Endothelial cell of umbilical vein (primary cell): ENCODE results near the gene CEP89. TPM values are rescaled to one million over a fixed set of nuclear protein-coding genes. Genes with fewer than 3 reads are reported as not detected.

ENCODE experiments used
- BruUV-seq: library from RNA; stranded (reverse); fragments of 400-500 nt; replicated peaks from 2 replicates; lab custom pipeline; 2021; lab: Mats Ljungman, UMichigan
- CTCF ChIA-PET: fragments of 300-600, 350-600 bp; sonication (Branson Sonifier 250); formaldehyde crosslinking; loops from one replicate; lab custom pipeline; 2021; ENCODE audit warnings: antibody characterized with exemption, inconsistent platforms; lab: Charles Lee
- POLR2A ChIA-PET: fragments of 300-600, 350-600 bp; sonication (Branson Sonifier 250); formaldehyde crosslinking; loops from one replicate; lab custom pipeline; 2021; ENCODE audit warnings: antibody characterized with exemption, inconsistent platforms; lab: Charles Lee
- DNase-seq: peaks from one replicate; pipeline ENCODE4 v3.0.0-alpha.2; 2011; ENCODE audit warnings: low read depth, low spot score
- FAIRE-seq: peaks from 2 replicates; lab custom pipeline; 2011; peaks lifted over from hg19 to GRCh38; lab: Jason Lieb, UNC
- H2AFZ ChIP-seq: 2 replicates; pipeline ENCODE4 v1.6.0; 2012; ENCODE audit warnings: low read depth, low read length, control low read depth, inconsistent platforms
- H3K27ac ChIP-seq: 2 replicates; pipeline ENCODE4 v1.5.1; 2011; ENCODE audit warnings: low read depth, mild to moderate bottlenecking, control low read depth, low read length, moderate library complexity; ENCODE audit not compliant: insufficient read depth
- H3K27me3 ChIP-seq, 2 experiments: 2 replicates each; pipeline versions ENCODE4 v1.6.0 to v1.6.1; 2011; ENCODE audit warnings: low read length in 2 of 2, mixed read lengths in 1 of 2; ENCODE audit not compliant: control insufficient read depth in 2 of 2, insufficient read depth in 2 of 2
- H3K36me3 ChIP-seq, 2 experiments: 2 replicates in 1 of 2; 3 replicates in 1 of 2; pipeline ENCODE4 v1.5.1; 2011; ENCODE audit warnings: low read length in 2 of 2, mild to moderate bottlenecking in 1 of 2, moderate library complexity in 1 of 2; ENCODE audit not compliant: control insufficient read depth in 2 of 2, insufficient read depth in 2 of 2; ENCODE audit errors: extremely low read depth in 1 of 2
- H3K4me1 ChIP-seq: 3 replicates; pipeline ENCODE4 v1.5.1; 2011; ENCODE audit warnings: mild to moderate bottlenecking, low read length; ENCODE audit not compliant: control insufficient read depth, insufficient read depth; ENCODE audit errors: extremely low read depth
- H3K4me2 ChIP-seq: 2 replicates; pipeline ENCODE4 v1.6.1; 2011; ENCODE audit warnings: low read length, control low read depth, mixed read lengths; ENCODE audit not compliant: insufficient read depth
- H3K4me3 ChIP-seq, 3 experiments: fragments of 200-600 bp in 1 of 3; sonication (generic), shearing (Covaris generic) in 1 of 3; replicated peaks in 1 of 3; 2 replicates each; pipeline ENCODE4 v1.5.1; 2011 to 2016; ENCODE audit warnings: control low read depth in 3 of 3, low read length in 3 of 3, mild to moderate bottlenecking in 2 of 3, inconsistent platforms in 1 of 3, low read depth in 1 of 3, moderate library complexity in 1 of 3; ENCODE audit not compliant: insufficient read depth in 1 of 3
- H3K79me2 ChIP-seq: 2 replicates; pipeline ENCODE4 v1.6.0; 2012; ENCODE audit warnings: low read length, inconsistent platforms; ENCODE audit not compliant: control insufficient read depth, insufficient read depth
- H3K9ac ChIP-seq: replicated peaks from 2 replicates; pipeline ENCODE3; 2011; ENCODE audit warnings: low read length, control low read depth; ENCODE audit not compliant: insufficient read depth; ENCODE audit errors: extremely low read depth
- H3K9me1 ChIP-seq: replicated peaks from 3 replicates; pipeline ENCODE4 v1.6.0; 2011; ENCODE audit warnings: mild to moderate bottlenecking, low read length; ENCODE audit not compliant: control insufficient read depth, insufficient read depth; ENCODE audit errors: extremely low read depth
- H3K9me3 ChIP-seq: replicated peaks from 2 replicates; pipeline ENCODE4 v1.5.1; 2012; ENCODE audit warnings: low read length, inconsistent platforms; ENCODE audit not compliant: control insufficient read depth, insufficient read depth
- H4K20me1 ChIP-seq: replicated peaks from 2 replicates; pipeline ENCODE3; 2011; ENCODE audit warnings: mild to moderate bottlenecking, low read length; ENCODE audit not compliant: control insufficient read depth, insufficient read depth; ENCODE audit errors: extremely low read depth
- CTCF ChIP-seq, 2 donors: IDR thresholded peaks; 1 replicate in 1 of 2; 2 replicates in 1 of 2; pipeline ENCODE4 v1.5.1; 2011; ENCODE audit warnings: low read length in 2 of 2, mild to moderate bottlenecking in 2 of 2, moderate library complexity in 2 of 2, control low read depth in 1 of 2, inconsistent platforms in 1 of 2, low read depth in 1 of 2; ENCODE audit not compliant: insufficient read depth in 1 of 2; ENCODE audit errors: extremely low read depth in 1 of 2
- EZH2 ChIP-seq: IDR thresholded peaks from 2 replicates; pipeline ENCODE4 v1.6.1; 2012; ENCODE audit warnings: borderline replicate concordance, low read depth, mild to moderate bottlenecking, moderate library complexity, low read length, inconsistent platforms; ENCODE audit not compliant: severe bottlenecking
- FOS ChIP-seq: IDR thresholded peaks from 2 replicates; pipeline ENCODE4 v1.6.1; 2011; ENCODE audit warnings: mild to moderate bottlenecking, low read length, moderate library complexity, borderline replicate concordance; ENCODE audit not compliant: insufficient read depth
- GATA2 ChIP-seq: IDR thresholded peaks from 2 replicates; pipeline ENCODE4 v1.7.0; 2011; ENCODE audit warnings: low read depth, mild to moderate bottlenecking, moderate library complexity, mixed read lengths, low read length; ENCODE audit not compliant: insufficient read length, insufficient read depth
- JUN ChIP-seq: IDR thresholded peaks from 2 replicates; pipeline ENCODE4 v1.6.1; 2011; ENCODE audit warnings: borderline replicate concordance, low read depth; ENCODE audit not compliant: insufficient read length, insufficient read depth
- POLR2A ChIP-seq: IDR thresholded peaks from 2 replicates; pipeline ENCODE4 v1.6.1; 2012; ENCODE audit warnings: low read depth, mild to moderate bottlenecking, control low read depth, low read length
- dilution Hi-C: fragments of 300-500 bp; cut with MboI; formaldehyde crosslinking; loops from one replicate; pipeline ENCODE4 v1.15.0; 2019; ENCODE audit warnings: low sequenced_read_pairs; ENCODE audit not compliant: extremely low pct_ligation_motif_present
- intact Hi-C: fragments of 100-400 bp; cut with micrococcal nuclease; formaldehyde crosslinking; loops from one replicate; pipeline ENCODE4 v1.10.0; 2022
- polyA plus RNA-seq, 4 experiments: library from polyadenylated mRNA; depleted of rRNA in 3 of 4; stranded (reverse) in 3 of 4; unstranded in 1 of 4; fragments of >200 nt; gene quantifications; 2 replicates each; pipeline versions ENCODE4 v1.2.1 to v1.2.3, GENCODE V29; 2011 to 2012; ENCODE audit warnings: missing spikeins in 1 of 4
- total RNA-seq: library from RNA; stranded (reverse); gene quantifications from 2 replicates; pipeline ENCODE4 v1.2.3, GENCODE V29; 2021
- TF ChIP-seq, protein P1 (sequence below): IDR thresholded peaks from 2 replicates; pipeline ENCODE4 v1.6.1; 2011; ENCODE audit not compliant: insufficient read depth, insufficient read length

Gene CEP89
- total and polyA plus RNA-seq, 2 donors (not counting 3 experiments of a cell fraction or from before 2014, with no cell fraction given), result 25.1 to 46.2 TPM

DNA sequence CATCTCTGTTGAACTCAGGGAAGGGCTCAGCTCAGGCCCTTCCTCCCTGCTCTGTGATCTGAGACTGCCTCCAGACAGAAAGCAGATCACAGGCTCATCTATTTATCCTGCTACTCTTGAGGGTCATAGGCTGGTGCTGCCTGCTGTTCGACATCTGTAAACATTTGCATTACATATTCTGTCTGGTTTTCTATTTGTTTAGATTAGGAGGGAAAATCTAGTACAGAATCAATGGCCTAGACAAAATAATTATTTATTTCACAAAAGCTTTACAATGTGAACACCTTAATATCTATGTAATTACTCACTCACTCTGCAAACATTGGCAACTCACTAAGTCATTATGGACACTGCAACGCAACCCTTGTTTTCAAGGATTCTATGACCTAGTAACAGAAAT is 43.0 kb downstream of the CEP89 start:
- no peaks in the 10 kb centered on the region for H4K20me1 ChIP-seq
- no peaks in the 10 kb centered on the region for H3K9me1 ChIP-seq
- H3K27ac ChIP-seq, result no peak overlapping the region
- H3K4me1 ChIP-seq, result no peaks in the 10 kb centered on the region
- ChIA-PET CTCF (interaction anchor here (1.0 kb wide), 1 partner anchor 10 kb away, joined by 4 read pairs; no protein-coding TSS in a partner anchor), POLR2A (no interaction called here)
- no peak overlapping the region for H3K9ac ChIP-seq
- H3K79me2 ChIP-seq, result no peaks in the 10 kb centered on the region
- TF ChIP-seq GATA2 (no peak), EZH2 (no peak)
- BruUV-seq, result no TSS peak
- no peak overlapping the region for H2AFZ ChIP-seq
- H3K4me3 ChIP-seq, result no peak overlapping the region
- H3K27me3 ChIP-seq, result no peaks in the 10 kb centered on the region
- DNase-seq, result no peak
- no peaks in the 10 kb centered on the region for H3K9me3 ChIP-seq
- no peak for FAIRE-seq
- dilution Hi-C loops, result no loop called here
- intact Hi-C loops, result no loop called here
- peaks cover 3 to 14% of the 10 kb centered on the region in 2 experiments for H3K36me3 ChIP-seq
- H3K4me2 ChIP-seq, result no peak overlapping the region

DNA sequence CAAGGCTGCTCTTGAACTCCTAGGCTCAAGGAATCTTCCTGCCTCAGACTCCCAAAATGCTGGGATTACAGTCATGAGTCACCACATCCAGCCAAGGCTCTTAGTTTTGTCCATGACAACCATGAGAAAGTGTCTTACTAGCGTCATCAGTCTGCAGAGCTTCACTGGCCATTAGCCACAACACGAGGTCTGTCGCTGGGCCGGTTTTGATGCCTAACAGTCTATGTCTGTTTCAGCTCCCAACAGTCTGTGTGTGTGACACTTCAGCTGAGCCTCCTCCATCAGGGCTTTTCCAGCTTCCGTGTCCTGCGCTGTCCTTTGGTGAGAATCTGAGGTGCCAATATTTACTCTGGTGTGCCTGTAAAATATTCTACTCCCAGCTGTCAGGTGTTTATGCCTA is 47.6 kb downstream of the CEP89 start:
- H4K20me1 ChIP-seq, result no peaks in the 10 kb centered on the region
- DNase-seq, result no peak
- no peaks in the 10 kb centered on the region for H3K4me1 ChIP-seq
- H3K9ac ChIP-seq, result no peak overlapping the region
- intact Hi-C loops, result no loop called here
- no peak overlapping the region for H3K4me3 ChIP-seq
- no peaks in the 10 kb centered on the region for H3K79me2 ChIP-seq
- H3K27me3 ChIP-seq, result no peaks in the 10 kb centered on the region
- CTCF ChIA-PET, result no interaction called here
- no peak for FAIRE-seq
- no peaks in the 10 kb centered on the region for H3K9me3 ChIP-seq
- H3K9me1 ChIP-seq, result no peaks in the 10 kb centered on the region
- no peak overlapping the region for H2AFZ ChIP-seq
- H3K27ac ChIP-seq, result no peak overlapping the region
- no peak overlapping the region for H3K4me2 ChIP-seq
- no TSS peak for BruUV-seq
- POLR2A ChIA-PET, result no interaction called here
- H3K36me3 ChIP-seq, result peaks cover 3 to 25% of the 10 kb centered on the region in 2 experiments
- dilution Hi-C loops, result no loop called here
- TF ChIP-seq EZH2 (no peak), CTCF (IDR thresholded peaks at IDR 0.05; ENCODE audit: extremely low read depth in 1 of 2, insufficient read depth in 1 of 2, low read depth in 1 of 2, low read length in 2 of 2) (no peak), FOS (no peak), GATA2 (no peak), POLR2A (no peak), JUN (no peak)
- TF ChIP-seq, protein P1, sequence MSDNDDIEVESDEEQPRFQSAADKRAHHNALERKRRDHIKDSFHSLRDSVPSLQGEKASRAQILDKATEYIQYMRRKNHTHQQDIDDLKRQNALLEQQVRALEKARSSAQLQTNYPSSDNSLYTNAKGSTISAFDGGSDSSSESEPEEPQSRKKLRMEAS, result no peak
